HCT116 (cell line): ENCODE measurements around the gene SLC35D1. TPM values are rescaled to one million over a fixed set of nuclear protein-coding genes. Genes with fewer than 3 reads are reported as not detected.

ENCODE experiments used
- ATAC-seq: fragments of 200-7000 bp; cut with Tn5 transposase; 2 replicates; pipeline ENCODE4 v1.9.1; 2020; ENCODE audit warnings: mild to moderate bottlenecking, moderate library complexity
- BruUV-seq: library from RNA; stranded (reverse); fragments of 400-500 nt; replicated peaks from 2 replicates; lab custom pipeline; 2021; lab: Mats Ljungman, UMichigan
- CTCF ChIA-PET: fragments of 300-600 bp; sonication (Branson Sonifier 250); formaldehyde crosslinking; loops from one replicate; lab custom pipeline; 2021; ENCODE audit warnings: antibody characterized with exemption; lab: Charles Lee
- POLR2A ChIA-PET: fragments of 300-600, 350-600 bp; sonication (Branson Sonifier 250); formaldehyde crosslinking; loops from one replicate; lab custom pipeline; 2021; ENCODE audit warnings: antibody characterized with exemption; lab: Charles Lee
- RAD21 ChIA-PET, 2 experiments: fragments of 300-600 bp; sonication (Branson Sonifier 250); formaldehyde crosslinking; loops; one replicate each; lab custom pipeline; 2023; ENCODE audit warnings: low total read pairs in 2 of 2; ENCODE audit not compliant: uncharacterized antibody in 2 of 2, unreplicated experiment in 2 of 2, low non-redundant PET in 1 of 2; lab: Charles Lee
- DNase-seq: peaks from one replicate; pipeline ENCODE4 v3.0.0-alpha.2; 2010; ENCODE audit warnings: low read depth, low spot score
- H2AFZ ChIP-seq: fragments of 200-600 bp; shearing (Covaris generic), sonication (generic); 2 replicates; pipeline ENCODE4 v1.6.1; 2017; ENCODE audit warnings: low read depth, mixed run types, mixed read lengths, antibody characterized with exemption, low read length; ENCODE audit not compliant: poor library complexity, severe bottlenecking
- H3K27ac ChIP-seq: 2 replicates; pipeline ENCODE4 v1.5.1; 2012; ENCODE audit warnings: low read depth, low read length
- H3K27me3 ChIP-seq: fragments of 200-600 bp; sonication (generic); 2 replicates; pipeline ENCODE4 v1.6.1; 2016; ENCODE audit warnings: mixed run types, low read length, mixed read lengths; ENCODE audit not compliant: insufficient read depth
- H3K36me3 ChIP-seq, 2 experiments: fragments of 200-500 bp in 1 of 2; fragments of 200-600 bp in 1 of 2; sonication (Bioruptor generic) in 1 of 2; sonication (generic) in 1 of 2; 2 replicates each; pipeline versions ENCODE4 v1.5.1 to v1.6.1; 2014 to 2016; ENCODE audit warnings: low read length in 2 of 2, inconsistent platforms in 1 of 2, mixed read lengths in 1 of 2, mixed run types in 1 of 2; ENCODE audit not compliant: insufficient read depth in 2 of 2, control insufficient read depth in 1 of 2
- H3K4me1 ChIP-seq, 2 experiments: fragments of 200-600 bp in 1 of 2; sonication (generic) in 1 of 2; 2 replicates each; pipeline versions ENCODE4 v1.5.1 to v1.6.1; 2012 to 2017; ENCODE audit warnings: low read length in 2 of 2, inconsistent platforms in 1 of 2, mild to moderate bottlenecking in 1 of 2, mixed read lengths in 1 of 2, mixed run types in 1 of 2, moderate library complexity in 1 of 2; ENCODE audit not compliant: insufficient read depth in 2 of 2, control insufficient read depth in 1 of 2
- H3K4me2 ChIP-seq: fragments of 200-600 bp; sonication (generic); 2 replicates; pipeline ENCODE4 v1.6.1; 2017; ENCODE audit warnings: mixed run types, low read length, mixed read lengths
- H3K4me3 ChIP-seq, 2 experiments: fragments of 200-600 bp in 1 of 2; sonication (generic) in 1 of 2; replicated peaks in 1 of 2; 2 replicates each; pipeline ENCODE4 v1.5.1; 2011 to 2016; ENCODE audit warnings: low read length in 2 of 2, control low read depth in 1 of 2, low read depth in 1 of 2, mild to moderate bottlenecking in 1 of 2, mixed read lengths in 1 of 2, mixed run types in 1 of 2
- H3K79me2 ChIP-seq: fragments of 200-600 bp; sonication (generic); 2 replicates; pipeline ENCODE4 v1.6.1; 2017; ENCODE audit warnings: mild to moderate bottlenecking, mixed run types, low read length, moderate library complexity, mixed read lengths; ENCODE audit not compliant: insufficient read depth
- H3K9ac ChIP-seq: fragments of 200-600 bp; sonication (generic); 2 replicates; pipeline ENCODE4 v1.6.1; 2016; ENCODE audit warnings: low read length, mixed read lengths
- H3K9me2 ChIP-seq: fragments of 200-600 bp; sonication (generic), shearing (Covaris generic); 2 replicates; pipeline ENCODE4 v1.6.1; 2017; ENCODE audit warnings: mixed run types, mild to moderate bottlenecking, moderate library complexity; ENCODE audit not compliant: insufficient read depth
- H3K9me3 ChIP-seq, 2 experiments: fragments of 200-500 bp in 1 of 2; fragments of 200-600 bp in 1 of 2; sonication (Bioruptor generic) in 1 of 2; sonication (generic) in 1 of 2; 2 replicates each; pipeline ENCODE4 v1.6.1; 2014 to 2017; ENCODE audit warnings: low read length in 2 of 2, mixed read lengths in 2 of 2, inconsistent platforms in 1 of 2, low read depth in 1 of 2, mild to moderate bottlenecking in 1 of 2, mixed run types in 1 of 2, moderate library complexity in 1 of 2; ENCODE audit not compliant: control insufficient read depth in 1 of 2, insufficient read depth in 1 of 2
- H4K20me1 ChIP-seq: fragments of 200-600 bp; sonication (generic), shearing (Covaris generic); 2 replicates; pipeline ENCODE4 v1.6.1; 2017; ENCODE audit warnings: mixed run types, mild to moderate bottlenecking, moderate library complexity; ENCODE audit not compliant: insufficient read depth
- CBX3 ChIP-seq: IDR thresholded peaks from 2 replicates; pipeline ENCODE4 v1.6.1; 2012; ENCODE audit warnings: low read depth
- CEBPB ChIP-seq: IDR thresholded peaks from 2 replicates; pipeline ENCODE4 v1.6.1; 2012; ENCODE audit warnings: low read depth
- EGR1 ChIP-seq: IDR thresholded peaks from 2 replicates; pipeline ENCODE4 v1.6.1; 2012; ENCODE audit warnings: low read depth
- ELF1 ChIP-seq: IDR thresholded peaks from 2 replicates; pipeline ENCODE4 v1.6.1; 2012; ENCODE audit warnings: low read depth, borderline replicate concordance
- EZH2 ChIP-seq: fragments of 200-600 bp; sonication (generic); IDR thresholded peaks from 2 replicates; pipeline ENCODE4 v1.6.1; 2017; ENCODE audit warnings: antibody characterized with exemption, mixed run types
- EZH2phosphoT487 ChIP-seq: fragments of 200-600 bp; IDR thresholded peaks from 2 replicates; pipeline ENCODE4 v1.6.1; 2018; ENCODE audit warnings: antibody characterized with exemption, borderline replicate concordance
- FOSL1 ChIP-seq: IDR thresholded peaks from 2 replicates; pipeline ENCODE4 v1.6.1; 2012; ENCODE audit warnings: low read depth
- JUND ChIP-seq: IDR thresholded peaks from 2 replicates; pipeline ENCODE4 v1.6.1; 2012
- POLR2AphosphoS5 ChIP-seq: IDR thresholded peaks from 2 replicates; pipeline ENCODE4 v1.6.1; 2011; ENCODE audit warnings: mild to moderate bottlenecking, low read depth, low read length, moderate library complexity
- RAD21 ChIP-seq: IDR thresholded peaks from 2 replicates; pipeline ENCODE4 v1.6.1; 2012; ENCODE audit warnings: low read depth, mild to moderate bottlenecking
- SIN3A ChIP-seq: IDR thresholded peaks from 2 replicates; pipeline ENCODE4 v1.6.1; 2012; ENCODE audit warnings: low read depth
- SP1 ChIP-seq: IDR thresholded peaks from 2 replicates; pipeline ENCODE4 v1.6.1; 2012; ENCODE audit warnings: low read depth
- TCF7L2 ChIP-seq: IDR thresholded peaks from 2 replicates; pipeline ENCODE4 v1.7.0; 2011; ENCODE audit warnings: borderline replicate concordance, inconsistent platforms; ENCODE audit not compliant: insufficient read depth, insufficient read length; ENCODE audit errors: extremely low read depth
- YY1 ChIP-seq: IDR thresholded peaks from 2 replicates; pipeline ENCODE4 v1.6.1; 2011; ENCODE audit warnings: low read length, low read depth, moderate library complexity, mild to moderate bottlenecking; ENCODE audit not compliant: insufficient replicate concordance; ENCODE audit errors: extremely low read depth
- ZFX ChIP-seq: fragments of 450-650 bp; IDR thresholded peaks from 2 replicates; pipeline ENCODE4 v1.6.1; 2017
- ZNF274 ChIP-seq: fragments of 200-500 bp; sonication (Bioruptor generic); IDR thresholded peaks from 2 replicates; pipeline ENCODE4 v1.6.1; 2014; ENCODE audit warnings: mild to moderate bottlenecking, low read depth, low read length, inconsistent platforms
- intact Hi-C: fragments of 100-400 bp; cut with micrococcal nuclease; formaldehyde crosslinking; loops from 2 replicates; pipeline ENCODE4 v1.10.0; 2022
- total RNA-seq: library from RNA; stranded (reverse); gene quantifications from one replicate; pipeline ENCODE4 v1.2.1, GENCODE V29; 2021; ENCODE audit not compliant: unreplicated experiment
- TF ChIP-seq, protein P1 (sequence below): IDR thresholded peaks from 2 replicates; pipeline ENCODE4 v1.6.1; 2012
- TF ChIP-seq, protein P2 (sequence below), 3 experiments: fragments of 200-600 bp in 1 of 3; sonication (generic) in 1 of 3; IDR thresholded peaks in 2 of 3; conservative IDR thresholded peaks in 1 of 3; 2 replicates each; pipeline ENCODE4 v1.5.1; 2012 to 2017; ENCODE audit warnings: low read depth in 2 of 3, low read length in 2 of 3, antibody characterized with exemption in 1 of 3, borderline replicate concordance in 1 of 3, control low read depth in 1 of 3, mild to moderate bottlenecking in 1 of 3, mixed read lengths in 1 of 3, mixed run types in 1 of 3, moderate library complexity in 1 of 3; ENCODE audit not compliant: insufficient read depth in 1 of 3
- TF ChIP-seq, protein P3 (sequence below): IDR thresholded peaks from 2 replicates; pipeline ENCODE4 v1.6.1; 2012; ENCODE audit warnings: low read depth
- TF ChIP-seq, protein P4 (sequence below): IDR thresholded peaks from 2 replicates; pipeline ENCODE4 v1.6.1; 2012

Gene SLC35D1
- total RNA-seq, 1 experiment from 2014 or later, result 6.1 TPM

DNA sequence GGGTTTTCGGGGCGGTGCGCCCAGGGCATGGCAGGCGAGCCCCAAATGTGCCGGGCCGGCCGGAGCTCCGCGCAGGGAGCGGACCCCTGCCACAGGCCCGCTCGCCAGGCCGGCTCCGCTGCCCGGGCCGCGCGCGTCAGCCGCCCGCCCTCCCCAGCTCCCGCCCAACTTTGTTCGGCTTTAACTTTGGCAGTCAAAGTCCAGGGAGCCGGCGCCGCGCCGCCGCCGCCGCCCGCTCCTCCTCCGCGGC, 488 bp downstream of the SLC35D1 start:
- RAD21 ChIA-PET, result no interaction called here
- CTCF ChIA-PET, result interaction anchor here (1.0 kb wide), 1 partner anchor 162 kb away, joined by 3 read pairs; no protein-coding TSS in a partner anchor

More for the DNA sequence above, 488 bp downstream of the SLC35D1 start:
- no peak for DNase-seq
- no peaks in the 10 kb centered on the region for H3K9me2 ChIP-seq
- peak overlapping the region; percentile 79 for H3K27ac ChIP-seq
- no peaks in the 10 kb centered on the region for H3K9me3 ChIP-seq
- intact Hi-C loops, result no loop called here
- H3K79me2 ChIP-seq, result 0 out of 2 replicates have a peak, but pooled peaks cover 7% of the 10 kb centered on the region
- H3K4me3 ChIP-seq, result peak overlapping the region; percentile 75 to 77
- no peaks in the 10 kb centered on the region for H3K27me3 ChIP-seq
- no peaks in the 10 kb centered on the region for H4K20me1 ChIP-seq
- H3K36me3 ChIP-seq, result no peaks in the 10 kb centered on the region; a peak in 1 of 4 replicates
- POLR2A ChIA-PET, result no interaction called here
- peaks cover 0 to 16% of the 10 kb centered on the region in 2 experiments; a peak in 1 of 4 replicates for H3K4me1 ChIP-seq
- TF ChIP-seq SIN3A (no peak), EZH2phosphoT487 (no peak), RAD21 (no peak), TCF7L2 (no peak), JUND (no peak), FOSL1 (no peak), YY1 (no peak), CBX3 (no peak), SP1 (no peak), ZFX (no peak), ELF1 (no peak), CEBPB (no peak), EZH2 (no peak), EGR1 (no peak), ZNF274 (no peak), POLR2AphosphoS5 (no peak)
- TF ChIP-seq, protein P1, sequence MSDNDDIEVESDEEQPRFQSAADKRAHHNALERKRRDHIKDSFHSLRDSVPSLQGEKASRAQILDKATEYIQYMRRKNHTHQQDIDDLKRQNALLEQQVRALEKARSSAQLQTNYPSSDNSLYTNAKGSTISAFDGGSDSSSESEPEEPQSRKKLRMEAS, result no peak
- TF ChIP-seq, protein P2, sequence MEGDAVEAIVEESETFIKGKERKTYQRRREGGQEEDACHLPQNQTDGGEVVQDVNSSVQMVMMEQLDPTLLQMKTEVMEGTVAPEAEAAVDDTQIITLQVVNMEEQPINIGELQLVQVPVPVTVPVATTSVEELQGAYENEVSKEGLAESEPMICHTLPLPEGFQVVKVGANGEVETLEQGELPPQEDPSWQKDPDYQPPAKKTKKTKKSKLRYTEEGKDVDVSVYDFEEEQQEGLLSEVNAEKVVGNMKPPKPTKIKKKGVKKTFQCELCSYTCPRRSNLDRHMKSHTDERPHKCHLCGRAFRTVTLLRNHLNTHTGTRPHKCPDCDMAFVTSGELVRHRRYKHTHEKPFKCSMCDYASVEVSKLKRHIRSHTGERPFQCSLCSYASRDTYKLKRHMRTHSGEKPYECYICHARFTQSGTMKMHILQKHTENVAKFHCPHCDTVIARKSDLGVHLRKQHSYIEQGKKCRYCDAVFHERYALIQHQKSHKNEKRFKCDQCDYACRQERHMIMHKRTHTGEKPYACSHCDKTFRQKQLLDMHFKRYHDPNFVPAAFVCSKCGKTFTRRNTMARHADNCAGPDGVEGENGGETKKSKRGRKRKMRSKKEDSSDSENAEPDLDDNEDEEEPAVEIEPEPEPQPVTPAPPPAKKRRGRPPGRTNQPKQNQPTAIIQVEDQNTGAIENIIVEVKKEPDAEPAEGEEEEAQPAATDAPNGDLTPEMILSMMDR (IDR thresholded peaks at IDR 0.05 in 2 of 3, conservative IDR thresholded peaks at IDR 0.05 in 1 of 3; ENCODE audit: borderline replicate concordance in 1 of 3, insufficient read depth in 1 of 3, low read depth in 2 of 3, low read length in 2 of 3), result no peak
- TF ChIP-seq, protein P3, sequence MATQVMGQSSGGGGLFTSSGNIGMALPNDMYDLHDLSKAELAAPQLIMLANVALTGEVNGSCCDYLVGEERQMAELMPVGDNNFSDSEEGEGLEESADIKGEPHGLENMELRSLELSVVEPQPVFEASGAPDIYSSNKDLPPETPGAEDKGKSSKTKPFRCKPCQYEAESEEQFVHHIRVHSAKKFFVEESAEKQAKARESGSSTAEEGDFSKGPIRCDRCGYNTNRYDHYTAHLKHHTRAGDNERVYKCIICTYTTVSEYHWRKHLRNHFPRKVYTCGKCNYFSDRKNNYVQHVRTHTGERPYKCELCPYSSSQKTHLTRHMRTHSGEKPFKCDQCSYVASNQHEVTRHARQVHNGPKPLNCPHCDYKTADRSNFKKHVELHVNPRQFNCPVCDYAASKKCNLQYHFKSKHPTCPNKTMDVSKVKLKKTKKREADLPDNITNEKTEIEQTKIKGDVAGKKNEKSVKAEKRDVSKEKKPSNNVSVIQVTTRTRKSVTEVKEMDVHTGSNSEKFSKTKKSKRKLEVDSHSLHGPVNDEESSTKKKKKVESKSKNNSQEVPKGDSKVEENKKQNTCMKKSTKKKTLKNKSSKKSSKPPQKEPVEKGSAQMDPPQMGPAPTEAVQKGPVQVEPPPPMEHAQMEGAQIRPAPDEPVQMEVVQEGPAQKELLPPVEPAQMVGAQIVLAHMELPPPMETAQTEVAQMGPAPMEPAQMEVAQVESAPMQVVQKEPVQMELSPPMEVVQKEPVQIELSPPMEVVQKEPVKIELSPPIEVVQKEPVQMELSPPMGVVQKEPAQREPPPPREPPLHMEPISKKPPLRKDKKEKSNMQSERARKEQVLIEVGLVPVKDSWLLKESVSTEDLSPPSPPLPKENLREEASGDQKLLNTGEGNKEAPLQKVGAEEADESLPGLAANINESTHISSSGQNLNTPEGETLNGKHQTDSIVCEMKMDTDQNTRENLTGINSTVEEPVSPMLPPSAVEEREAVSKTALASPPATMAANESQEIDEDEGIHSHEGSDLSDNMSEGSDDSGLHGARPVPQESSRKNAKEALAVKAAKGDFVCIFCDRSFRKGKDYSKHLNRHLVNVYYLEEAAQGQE, result no peak
- TF ChIP-seq, protein P4, sequence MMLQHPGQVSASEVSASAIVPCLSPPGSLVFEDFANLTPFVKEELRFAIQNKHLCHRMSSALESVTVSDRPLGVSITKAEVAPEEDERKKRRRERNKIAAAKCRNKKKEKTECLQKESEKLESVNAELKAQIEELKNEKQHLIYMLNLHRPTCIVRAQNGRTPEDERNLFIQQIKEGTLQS, result no peak
- H3K9ac ChIP-seq, result peak overlapping the region; percentile 67
- H2AFZ ChIP-seq, result peak overlapping the region; percentile 91
- ATAC-seq, result peak; percentile 64
- BruUV-seq, result no TSS peak
- H3K4me2 ChIP-seq, result peak overlapping the region; percentile 93
